Measurements from ENCODE around the gene ANKMY2.

ANKMY2 gene

DNA sequence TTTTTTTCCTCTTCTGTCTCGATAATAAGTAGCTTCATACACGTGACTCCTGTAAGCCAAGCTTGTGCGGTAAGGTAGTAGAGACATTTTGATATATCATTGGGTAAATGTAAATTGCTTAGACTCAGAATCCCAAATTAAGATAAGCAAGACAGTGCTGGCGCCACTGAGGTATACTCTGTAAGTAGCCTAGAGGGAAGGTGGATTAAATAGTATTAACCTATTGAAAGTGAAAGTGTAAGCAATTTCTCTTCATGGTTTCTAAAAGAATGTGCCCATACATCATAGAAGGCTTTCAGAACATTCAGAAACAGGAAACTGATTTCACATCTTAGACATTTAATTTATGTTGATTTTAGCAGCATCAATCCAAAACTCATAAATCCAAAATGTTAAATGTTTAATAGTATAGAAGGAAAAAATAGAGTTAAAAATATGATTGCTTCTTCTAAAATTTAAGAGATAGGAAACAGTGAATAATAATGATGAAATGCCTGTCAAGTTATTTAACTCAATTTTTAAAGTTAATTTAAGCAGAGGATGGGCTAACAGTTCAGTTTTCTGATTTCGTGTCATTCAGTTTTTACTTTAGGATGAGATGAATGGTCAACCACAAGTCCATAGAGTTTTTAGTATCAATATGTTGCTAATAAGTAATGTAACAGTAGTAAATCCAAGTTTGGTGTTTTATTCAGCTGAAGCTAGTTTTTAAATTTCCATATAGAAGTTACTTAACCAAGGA lies 82.1 kb downstream of the ANKMY2 start:
- Histone ChIP-seq H3K27ac (replicated peaks) (no peak overlapping the region), H3K27me3 (ENCODE audit: insufficient read depth, poor library complexity, severe bottlenecking) (no peaks in the 10 kb centered on the region), H3K4me3 (replicated peaks; ENCODE audit: insufficient read depth, low read length) (no peak overlapping the region)
- no peak for TF ChIP-seq POLR2AphosphoS5 (IDR thresholded peaks at IDR 0.05; ENCODE audit: low read depth)
- no peak for TF ChIP-seq SPI1 (IDR thresholded peaks at IDR 0.05; ENCODE audit: borderline replicate concordance, low read depth)
- TF ChIP-seq, protein P1, sequence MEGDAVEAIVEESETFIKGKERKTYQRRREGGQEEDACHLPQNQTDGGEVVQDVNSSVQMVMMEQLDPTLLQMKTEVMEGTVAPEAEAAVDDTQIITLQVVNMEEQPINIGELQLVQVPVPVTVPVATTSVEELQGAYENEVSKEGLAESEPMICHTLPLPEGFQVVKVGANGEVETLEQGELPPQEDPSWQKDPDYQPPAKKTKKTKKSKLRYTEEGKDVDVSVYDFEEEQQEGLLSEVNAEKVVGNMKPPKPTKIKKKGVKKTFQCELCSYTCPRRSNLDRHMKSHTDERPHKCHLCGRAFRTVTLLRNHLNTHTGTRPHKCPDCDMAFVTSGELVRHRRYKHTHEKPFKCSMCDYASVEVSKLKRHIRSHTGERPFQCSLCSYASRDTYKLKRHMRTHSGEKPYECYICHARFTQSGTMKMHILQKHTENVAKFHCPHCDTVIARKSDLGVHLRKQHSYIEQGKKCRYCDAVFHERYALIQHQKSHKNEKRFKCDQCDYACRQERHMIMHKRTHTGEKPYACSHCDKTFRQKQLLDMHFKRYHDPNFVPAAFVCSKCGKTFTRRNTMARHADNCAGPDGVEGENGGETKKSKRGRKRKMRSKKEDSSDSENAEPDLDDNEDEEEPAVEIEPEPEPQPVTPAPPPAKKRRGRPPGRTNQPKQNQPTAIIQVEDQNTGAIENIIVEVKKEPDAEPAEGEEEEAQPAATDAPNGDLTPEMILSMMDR (IDR thresholded peaks at IDR 0.05; ENCODE audit: insufficient read depth, low read length), result no peak
- TF ChIP-seq, protein P2, sequence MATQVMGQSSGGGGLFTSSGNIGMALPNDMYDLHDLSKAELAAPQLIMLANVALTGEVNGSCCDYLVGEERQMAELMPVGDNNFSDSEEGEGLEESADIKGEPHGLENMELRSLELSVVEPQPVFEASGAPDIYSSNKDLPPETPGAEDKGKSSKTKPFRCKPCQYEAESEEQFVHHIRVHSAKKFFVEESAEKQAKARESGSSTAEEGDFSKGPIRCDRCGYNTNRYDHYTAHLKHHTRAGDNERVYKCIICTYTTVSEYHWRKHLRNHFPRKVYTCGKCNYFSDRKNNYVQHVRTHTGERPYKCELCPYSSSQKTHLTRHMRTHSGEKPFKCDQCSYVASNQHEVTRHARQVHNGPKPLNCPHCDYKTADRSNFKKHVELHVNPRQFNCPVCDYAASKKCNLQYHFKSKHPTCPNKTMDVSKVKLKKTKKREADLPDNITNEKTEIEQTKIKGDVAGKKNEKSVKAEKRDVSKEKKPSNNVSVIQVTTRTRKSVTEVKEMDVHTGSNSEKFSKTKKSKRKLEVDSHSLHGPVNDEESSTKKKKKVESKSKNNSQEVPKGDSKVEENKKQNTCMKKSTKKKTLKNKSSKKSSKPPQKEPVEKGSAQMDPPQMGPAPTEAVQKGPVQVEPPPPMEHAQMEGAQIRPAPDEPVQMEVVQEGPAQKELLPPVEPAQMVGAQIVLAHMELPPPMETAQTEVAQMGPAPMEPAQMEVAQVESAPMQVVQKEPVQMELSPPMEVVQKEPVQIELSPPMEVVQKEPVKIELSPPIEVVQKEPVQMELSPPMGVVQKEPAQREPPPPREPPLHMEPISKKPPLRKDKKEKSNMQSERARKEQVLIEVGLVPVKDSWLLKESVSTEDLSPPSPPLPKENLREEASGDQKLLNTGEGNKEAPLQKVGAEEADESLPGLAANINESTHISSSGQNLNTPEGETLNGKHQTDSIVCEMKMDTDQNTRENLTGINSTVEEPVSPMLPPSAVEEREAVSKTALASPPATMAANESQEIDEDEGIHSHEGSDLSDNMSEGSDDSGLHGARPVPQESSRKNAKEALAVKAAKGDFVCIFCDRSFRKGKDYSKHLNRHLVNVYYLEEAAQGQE (IDR thresholded peaks at IDR 0.05; ENCODE audit: insufficient replicate concordance, low read depth), result no peak
- no peak for TF ChIP-seq GABPA (IDR thresholded peaks at IDR 0.05; ENCODE audit: low read depth)
- no peak for DNase-seq (ENCODE audit: low read depth in 1 of 2, low spot score in 1 of 2)

DNA sequence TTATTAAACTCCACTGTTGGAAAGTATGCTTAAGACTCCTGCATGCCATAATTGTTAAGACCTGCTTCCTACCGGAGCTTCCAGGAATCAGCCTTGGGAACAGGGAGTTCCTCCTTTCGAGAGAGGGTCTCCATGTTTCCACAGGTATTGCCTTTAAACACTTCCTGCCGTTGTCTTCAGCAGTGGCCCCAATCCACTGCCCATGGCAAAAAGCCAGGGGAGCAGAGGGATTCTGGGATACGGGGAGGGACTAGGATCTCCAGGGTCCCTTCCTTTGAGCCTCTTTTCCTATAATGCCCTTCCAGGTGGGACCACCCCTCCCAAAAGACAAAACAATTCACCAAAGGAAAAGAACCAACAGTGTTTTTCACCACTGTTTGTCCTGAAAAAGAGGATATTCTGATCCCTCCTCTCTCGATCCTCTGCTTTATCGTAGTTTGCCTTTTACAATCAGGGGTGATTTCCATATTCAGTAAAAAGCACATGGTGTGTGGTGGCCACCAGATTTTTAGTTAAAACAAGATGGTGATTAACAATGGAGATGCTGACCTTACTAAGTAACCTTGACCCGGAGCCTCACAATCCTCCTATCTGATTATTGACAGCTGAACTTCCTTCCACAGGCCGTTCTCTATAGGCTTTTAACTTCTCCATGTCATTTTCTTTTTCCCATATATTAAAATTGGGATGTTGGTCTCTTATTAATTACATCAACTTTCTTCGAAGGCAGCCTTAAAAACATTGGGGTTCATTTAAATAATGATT lies 82.9 kb downstream of the ANKMY2 start:
- DNase-seq (ENCODE audit: low read depth in 1 of 2, low spot score in 1 of 2), result no peak
- TF ChIP-seq SPI1 (IDR thresholded peaks at IDR 0.05; ENCODE audit: borderline replicate concordance, low read depth), result no peak
- no peak for TF ChIP-seq POLR2AphosphoS5 (IDR thresholded peaks at IDR 0.05; ENCODE audit: low read depth)
- TF ChIP-seq, protein P2 (IDR thresholded peaks at IDR 0.05; ENCODE audit: insufficient replicate concordance, low read depth), result no peak
- TF ChIP-seq, protein P1 (IDR thresholded peaks at IDR 0.05; ENCODE audit: insufficient read depth, low read length), result no peak
- TF ChIP-seq GABPA (IDR thresholded peaks at IDR 0.05; ENCODE audit: low read depth), result no peak
- H3K4me3 ChIP-seq (replicated peaks; ENCODE audit: insufficient read depth, low read length), result no peak overlapping the region
- H3K27me3 ChIP-seq (ENCODE audit: insufficient read depth, poor library complexity, severe bottlenecking), result no peaks in the 10 kb centered on the region
- H3K27ac ChIP-seq (replicated peaks), result no peak overlapping the region

DNA sequence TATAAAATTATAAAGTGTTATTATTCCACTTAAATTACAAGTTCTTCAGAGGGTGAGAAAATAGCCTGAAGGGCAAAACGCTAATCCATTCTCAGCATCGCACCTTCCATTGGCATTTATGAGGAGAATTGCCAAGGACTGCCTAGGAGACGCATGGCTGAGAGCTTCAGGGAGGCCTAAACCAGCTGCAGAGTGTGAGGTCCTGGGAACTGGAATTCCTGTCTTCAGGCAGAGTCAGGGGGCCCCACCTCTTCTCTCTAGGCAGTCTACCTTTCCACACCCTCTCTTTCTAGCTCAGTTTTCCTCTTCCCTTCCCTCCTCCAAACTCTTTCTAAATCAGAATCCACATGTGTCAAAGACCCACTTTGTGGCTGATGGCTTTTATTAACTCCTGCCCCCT lies 83.6 kb downstream of the ANKMY2 start:
- H3K27me3 ChIP-seq (ENCODE audit: insufficient read depth, poor library complexity, severe bottlenecking), result no peaks in the 10 kb centered on the region
- H3K27ac ChIP-seq (replicated peaks), result no peak overlapping the region
- DNase-seq (ENCODE audit: low read depth in 1 of 2, low spot score in 1 of 2), result no peak
- no peak for TF ChIP-seq SPI1 (IDR thresholded peaks at IDR 0.05; ENCODE audit: borderline replicate concordance, low read depth)
- no peak overlapping the region for H3K4me3 ChIP-seq (replicated peaks; ENCODE audit: insufficient read depth, low read length)

DNA sequence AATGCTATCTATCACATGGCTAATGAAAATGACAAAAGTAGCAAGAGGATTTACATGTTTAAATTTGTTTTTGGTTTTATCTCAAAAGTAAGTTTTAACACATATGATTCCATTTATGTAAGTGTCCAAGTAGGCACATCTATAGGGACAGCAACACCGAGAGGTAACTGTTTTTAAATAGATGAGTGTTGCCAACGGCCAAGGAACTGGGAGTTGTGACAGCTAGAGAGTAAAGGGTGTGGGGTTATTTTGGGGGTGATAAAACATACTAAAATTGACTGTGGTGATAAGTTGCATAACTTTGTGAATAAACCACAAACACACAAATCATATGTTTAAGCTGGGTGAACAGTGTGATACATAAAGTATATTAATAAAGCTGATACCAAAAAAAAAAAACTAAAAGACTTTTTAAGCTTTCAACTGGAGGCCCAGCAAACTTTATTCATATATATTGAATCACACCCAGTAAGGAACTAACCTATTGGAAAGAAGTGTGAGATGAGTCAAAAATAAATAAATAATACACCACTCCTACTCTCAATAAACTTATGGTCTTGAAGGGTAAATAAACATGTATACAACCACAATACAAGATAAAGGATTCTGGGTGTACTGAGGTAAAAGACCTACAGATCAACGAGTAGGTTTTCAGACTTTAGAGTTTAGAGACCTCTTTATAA lies 85.9 kb downstream of the ANKMY2 start:
- H3K4me3 ChIP-seq (replicated peaks; ENCODE audit: insufficient read depth, low read length), result no peak overlapping the region
- no peak for TF ChIP-seq POLR2AphosphoS5 (IDR thresholded peaks at IDR 0.05; ENCODE audit: low read depth)
- no peak for TF ChIP-seq GABPA (IDR thresholded peaks at IDR 0.05; ENCODE audit: low read depth)
- no peak for TF ChIP-seq SPI1 (IDR thresholded peaks at IDR 0.05; ENCODE audit: borderline replicate concordance, low read depth)
- TF ChIP-seq, protein P1 (IDR thresholded peaks at IDR 0.05; ENCODE audit: insufficient read depth, low read length), result no peak
- TF ChIP-seq, protein P2 (IDR thresholded peaks at IDR 0.05; ENCODE audit: insufficient replicate concordance, low read depth), result no peak
- no peaks in the 10 kb centered on the region for H3K27me3 ChIP-seq (ENCODE audit: insufficient read depth, poor library complexity, severe bottlenecking)
- H3K27ac ChIP-seq (replicated peaks), result no peak overlapping the region
- no peak for DNase-seq (ENCODE audit: low read depth in 1 of 2, low spot score in 1 of 2)

All from HL-60 (cell line).